Smooth muscle cell (in vitro differentiated cells): ENCODE measurements around the gene DDX59. TPM values are rescaled to one million over a fixed set of nuclear protein-coding genes. Genes with fewer than 3 reads are reported as not detected.

Source experiments
- DNase-seq: peaks from one replicate; lab custom pipeline; 2025; ENCODE audit not compliant: unreplicated experiment; lab: John Stamatoyannopoulos, UW
- H2AFZ ChIP-seq: fragments of 200-600 bp; sonication (generic); 2 replicates; pipeline ENCODE4 v1.6.0; 2016; ENCODE audit warnings: antibody characterized with exemption, low read depth, mild to moderate bottlenecking
- H3F3A ChIP-seq: fragments of 200-600 bp; sonication (generic); 2 replicates; pipeline ENCODE4 v1.6.0; 2017; ENCODE audit warnings: antibody characterized with exemption, low read depth
- H3K27ac ChIP-seq: fragments of 200-600 bp; sonication (generic); 2 replicates; pipeline ENCODE4 v1.5.1; 2016; ENCODE audit warnings: low read depth, mild to moderate bottlenecking
- H3K27me3 ChIP-seq: fragments of 200-600 bp; sonication (generic); 2 replicates; pipeline ENCODE4 v1.6.1; 2016; ENCODE audit warnings: low read depth, mild to moderate bottlenecking
- H3K36me3 ChIP-seq: fragments of 200-600 bp; sonication (generic); 2 replicates; pipeline ENCODE4 v1.5.1; 2016; ENCODE audit warnings: low read depth
- H3K4me1 ChIP-seq: fragments of 200-600 bp; sonication (generic); 2 replicates; pipeline ENCODE4 v1.5.1; 2016; ENCODE audit warnings: low read depth
- H3K4me2 ChIP-seq: fragments of 200-600 bp; sonication (generic); 2 replicates; pipeline ENCODE4 v1.6.0; 2016; ENCODE audit warnings: mild to moderate bottlenecking
- H3K4me3 ChIP-seq: fragments of 200-600 bp; sonication (generic); 2 replicates; pipeline ENCODE4 v1.5.1; 2016; ENCODE audit warnings: mild to moderate bottlenecking
- H3K79me2 ChIP-seq: fragments of 200-600 bp; sonication (generic); 2 replicates; pipeline ENCODE4 v1.6.0; 2016; ENCODE audit warnings: low read depth, mild to moderate bottlenecking
- H3K9ac ChIP-seq: fragments of 200-600 bp; sonication (generic); 2 replicates; pipeline ENCODE4 v1.6.0; 2016; ENCODE audit warnings: low read depth
- H3K9me3 ChIP-seq: fragments of 200-600 bp; sonication (generic); replicated peaks from 2 replicates; pipeline ENCODE4 v1.5.1; 2016; ENCODE audit warnings: low read depth
- H4K20me1 ChIP-seq: fragments of 200-600 bp; sonication (generic); 2 replicates; pipeline ENCODE4 v1.6.0; 2016; ENCODE audit warnings: low read depth
- CTCF ChIP-seq: fragments of 200-600 bp; sonication (generic); IDR thresholded peaks from 2 replicates; pipeline ENCODE4 v1.5.1; 2017; ENCODE audit warnings: borderline replicate concordance, mild to moderate bottlenecking, antibody characterized with exemption; ENCODE audit not compliant: insufficient read depth, poor library complexity, severe bottlenecking
- WGBS: methylation state at CpG from one replicate; pipeline ENCODE4 v1.1.7; 2016; ENCODE audit warnings: low lambda C conversion rate; 5-methylcytosine and 5-hydroxymethylcytosine counted together
- polyA plus RNA-seq: library from polyadenylated mRNA; unstranded; fragments of >200 nt; fragmentation: Nextera tagmentation; extraction: Ambion mirVana; gene quantifications from 2 replicates; pipeline ENCODE4 v1.2.1, GENCODE V29; 2016
- total RNA-seq: library from RNA; depleted of rRNA; stranded (reverse); fragments of >200 nt; gene quantifications from 2 replicates; pipeline ENCODE4 v1.2.3, GENCODE V29; 2014

DDX59 gene
- total and polyA plus RNA-seq, 2 experiments from 2014 or later = 7.7 to 22.5 TPM

GRCh38 chr1:200704986-200705500 lies 35.3 kb upstream of the DDX59 start:
- H3F3A ChIP-seq = peaks cover under 1% of the 10 kb centered on the region
- no peak overlapping the region for H2AFZ ChIP-seq
- peaks cover 2% of the 10 kb centered on the region for H3K4me1 ChIP-seq
- no peaks in the 10 kb centered on the region for H3K79me2 ChIP-seq
- no peak overlapping the region for H3K9ac ChIP-seq
- no peaks in the 10 kb centered on the region for H3K36me3 ChIP-seq
- no peak overlapping the region for H3K27ac ChIP-seq
- H3K4me2 ChIP-seq = no peak overlapping the region
- no peaks in the 10 kb centered on the region for H3K9me3 ChIP-seq
- DNase-seq = no peak
- H3K4me3 ChIP-seq = no peak overlapping the region
- no peaks in the 10 kb centered on the region for H4K20me1 ChIP-seq
- WGBS = 85% methylated on average over 3 of the region's 3 CpGs
- no peak for TF ChIP-seq CTCF
- H3K27me3 ChIP-seq = no peaks in the 10 kb centered on the region

- H3F3A ChIP-seq = peaks cover 9% of the 10 kb centered on the region
- no peaks in the 10 kb centered on the region for H3K27me3 ChIP-seq
- no peaks in the 10 kb centered on the region for H4K20me1 ChIP-seq
- DNase-seq = no peak
- H3K4me2 ChIP-seq = peak overlapping the region; percentile 55
- H3K36me3 ChIP-seq = no peaks in the 10 kb centered on the region
- peak overlapping the region; percentile 65 for H3K27ac ChIP-seq
- no peak for TF ChIP-seq CTCF
- WGBS = 0% methylated on average over 1 of the region's 1 CpG
- no peak overlapping the region for H3K4me3 ChIP-seq
- no peak overlapping the region for H2AFZ ChIP-seq
- H3K9me3 ChIP-seq = no peaks in the 10 kb centered on the region
- H3K4me1 ChIP-seq = no peaks in the 10 kb centered on the region
- H3K79me2 ChIP-seq = no peaks in the 10 kb centered on the region
- no peak overlapping the region for H3K9ac ChIP-seq
Observed at GRCh38 chr1:200699871-200700270, 30.2 kb upstream of the DDX59 start.

GRCh38 chr1:200694738-200695137 lies 25.0 kb upstream of the DDX59 start:
- Histone ChIP-seq H3K4me1 (peaks cover 7% of the 10 kb centered on the region), H3K4me3 (no peak overlapping the region), H3K9ac (no peak overlapping the region), H3K27ac (no peak overlapping the region), H3K36me3 (no peaks in the 10 kb centered on the region), H3K27me3 (no peaks in the 10 kb centered on the region), H3K79me2 (no peaks in the 10 kb centered on the region), H2AFZ (peak overlapping the region; percentile 16), H3K9me3 (no peaks in the 10 kb centered on the region), H4K20me1 (no peaks in the 10 kb centered on the region), H3K4me2 (no peak overlapping the region), H3F3A (peaks cover 6% of the 10 kb centered on the region)
- TF ChIP-seq CTCF = no peak
- no peak for DNase-seq
- 74% methylated on average over 3 of the region's 3 CpGs for WGBS

GRCh38 chr1:200693327-200693726 lies 23.6 kb upstream of the DDX59 start:
- no peaks in the 10 kb centered on the region for H3F3A ChIP-seq
- no peaks in the 10 kb centered on the region for H3K9me3 ChIP-seq
- H3K79me2 ChIP-seq = no peaks in the 10 kb centered on the region
- H3K27ac ChIP-seq = no peak overlapping the region
- no peaks in the 10 kb centered on the region for H3K36me3 ChIP-seq
- peaks cover 7% of the 10 kb centered on the region for H3K4me1 ChIP-seq
- H3K4me3 ChIP-seq = no peak overlapping the region
- no peaks in the 10 kb centered on the region for H3K27me3 ChIP-seq
- no peak overlapping the region for H3K9ac ChIP-seq
- no peak overlapping the region for H3K4me2 ChIP-seq
- H4K20me1 ChIP-seq = no peaks in the 10 kb centered on the region
- no peak overlapping the region for H2AFZ ChIP-seq
- DNase-seq = no peak
- TF ChIP-seq CTCF = no peak
